Endodermal cell (in vitro differentiated cells): ENCODE results near the gene BRD7. TPM values are rescaled to one million over a fixed set of nuclear protein-coding genes. Genes with fewer than 3 reads are reported as not detected.

ENCODE experiments used
- DNase-seq: peaks from one replicate; pipeline ENCODE4 v3.0.0-alpha.2; 2017
- H3K27ac ChIP-seq: 2 replicates; pipeline ENCODE4 v1.5.1; 2013; ENCODE audit warnings: mild to moderate bottlenecking, low read depth, low read length, moderate library complexity
- H3K27me3 ChIP-seq: 2 replicates; pipeline ENCODE4 v1.6.1; 2013; ENCODE audit warnings: mild to moderate bottlenecking, low read length, moderate library complexity; ENCODE audit not compliant: insufficient read depth, control insufficient read depth, poor library complexity, severe bottlenecking
- H3K36me3 ChIP-seq: 2 replicates; pipeline ENCODE4 v1.7.0; 2013; ENCODE audit warnings: mild to moderate bottlenecking, low read length, moderate library complexity; ENCODE audit not compliant: control insufficient read depth, insufficient read depth
- H3K4me1 ChIP-seq: one replicate; pipeline ENCODE4 v1.7.0; 2013; ENCODE audit warnings: low read length; ENCODE audit not compliant: control insufficient read depth, insufficient read depth
- H3K4me3 ChIP-seq: 2 replicates; pipeline ENCODE4 v1.5.1; 2013; ENCODE audit warnings: mild to moderate bottlenecking, low read length, moderate library complexity
- H3K9ac ChIP-seq: 2 replicates; pipeline ENCODE4 v1.6.1; 2013; ENCODE audit warnings: mild to moderate bottlenecking, low read length, moderate library complexity; ENCODE audit not compliant: poor library complexity, severe bottlenecking; ENCODE audit errors: extremely low read depth
- H3K9me3 ChIP-seq: 2 replicates; pipeline ENCODE4 v1.6.1; 2013; ENCODE audit warnings: mild to moderate bottlenecking, low read length, moderate library complexity; ENCODE audit not compliant: control insufficient read depth
- H3K27ac Mint-ChIP-seq: 2 replicates; pipeline ENCODE4 v1.8.0; 2020; ENCODE audit warnings: mixed read lengths
- H3K27me3 Mint-ChIP-seq: 2 replicates; pipeline ENCODE4 v1.8.0; 2021; ENCODE audit warnings: mild to moderate bottlenecking, mixed read lengths; ENCODE audit not compliant: insufficient read depth
- H3K36me3 Mint-ChIP-seq: 2 replicates; pipeline ENCODE4 v1.8.0; 2020; ENCODE audit warnings: low read depth, mixed read lengths
- H3K4me1 Mint-ChIP-seq: 2 replicates; pipeline ENCODE4 v1.8.0; 2020; ENCODE audit warnings: mixed read lengths
- H3K4me3 Mint-ChIP-seq: 2 replicates; pipeline ENCODE4 v1.8.0; 2020; ENCODE audit warnings: mild to moderate bottlenecking, moderate library complexity, mixed read lengths
- H3K9me3 Mint-ChIP-seq: 2 replicates; pipeline ENCODE4 v1.8.0; 2020; ENCODE audit warnings: mild to moderate bottlenecking, mixed read lengths
- WGBS, 2 experiments: methylation state at CpG; one replicate each; pipeline versions ENCODE4 v1.1.5 to v1.1.7; 2013; ENCODE audit warnings: missing lambda C conversion rate in 2 of 2, mixed read lengths in 1 of 2; ENCODE audit not compliant: insufficient coverage in 1 of 2, insufficient read length in 1 of 2; 5-methylcytosine and 5-hydroxymethylcytosine counted together
- total RNA-seq, 2 donors: library from RNA; stranded (reverse); fragmentation: NEBNext Ultra II Directional in 1 of 2; extraction: Animal tissue kit (Norgen Biotek cat#: 25700) in 1 of 2; gene quantifications; 2 replicates in 1 of 2; 3 replicates in 1 of 2; pipeline ENCODE4 v1.2.1, GENCODE V29; 2021
- TF ChIP-seq, protein P1 (sequence below): fragments of 200-600 bp; sonication (generic); conservative IDR thresholded peaks from 2 replicates; pipeline ENCODE4 v1.5.0; 2021; ENCODE audit warnings: antibody characterized with exemption, mild to moderate bottlenecking

Gene BRD7
- total RNA-seq, 2 donors from 2014 or later = 125 to 163 TPM

DNA sequence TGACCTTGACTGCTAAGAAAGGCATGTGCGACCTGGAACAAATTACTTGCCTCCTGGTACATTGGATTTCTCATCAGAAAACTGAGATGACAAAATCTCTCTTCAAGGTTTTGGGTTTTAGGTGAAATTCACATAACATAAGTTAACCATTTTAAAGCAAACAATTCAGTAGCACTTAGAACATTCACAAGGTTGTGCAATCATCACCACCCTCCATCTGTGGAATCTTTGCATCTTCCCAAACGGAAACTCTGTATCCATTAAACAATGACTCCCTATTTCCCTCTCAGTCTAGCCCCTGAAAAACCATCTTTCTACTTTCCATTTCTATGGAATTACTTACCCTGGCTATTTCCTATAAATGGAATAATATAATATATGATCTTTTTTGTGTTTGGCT, 42.2 kb upstream of the BRD7 start:
- 95% methylated on average over 2 of the region's 2 CpGs; no CpG with 5 or more reads in 1 of the 2 experiments for WGBS, 2 experiments
- TF ChIP-seq, protein P1, sequence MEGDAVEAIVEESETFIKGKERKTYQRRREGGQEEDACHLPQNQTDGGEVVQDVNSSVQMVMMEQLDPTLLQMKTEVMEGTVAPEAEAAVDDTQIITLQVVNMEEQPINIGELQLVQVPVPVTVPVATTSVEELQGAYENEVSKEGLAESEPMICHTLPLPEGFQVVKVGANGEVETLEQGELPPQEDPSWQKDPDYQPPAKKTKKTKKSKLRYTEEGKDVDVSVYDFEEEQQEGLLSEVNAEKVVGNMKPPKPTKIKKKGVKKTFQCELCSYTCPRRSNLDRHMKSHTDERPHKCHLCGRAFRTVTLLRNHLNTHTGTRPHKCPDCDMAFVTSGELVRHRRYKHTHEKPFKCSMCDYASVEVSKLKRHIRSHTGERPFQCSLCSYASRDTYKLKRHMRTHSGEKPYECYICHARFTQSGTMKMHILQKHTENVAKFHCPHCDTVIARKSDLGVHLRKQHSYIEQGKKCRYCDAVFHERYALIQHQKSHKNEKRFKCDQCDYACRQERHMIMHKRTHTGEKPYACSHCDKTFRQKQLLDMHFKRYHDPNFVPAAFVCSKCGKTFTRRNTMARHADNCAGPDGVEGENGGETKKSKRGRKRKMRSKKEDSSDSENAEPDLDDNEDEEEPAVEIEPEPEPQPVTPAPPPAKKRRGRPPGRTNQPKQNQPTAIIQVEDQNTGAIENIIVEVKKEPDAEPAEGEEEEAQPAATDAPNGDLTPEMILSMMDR = no peak
- Mint-ChIP-seq H3K4me1 (peaks cover 6% of the 10 kb centered on the region), H3K36me3 (no peaks in the 10 kb centered on the region), H3K9me3 (peaks cover 11% of the 10 kb centered on the region), H3K4me3 (no peak overlapping the region), H3K27ac (no peak overlapping the region), H3K27me3 (no peaks in the 10 kb centered on the region)
- Histone ChIP-seq H3K9ac (no peak overlapping the region), H3K27ac (no peak overlapping the region), H3K9me3 (peaks cover 18% of the 10 kb centered on the region), H3K4me1 (no peaks in the 10 kb centered on the region), H3K36me3 (no peaks in the 10 kb centered on the region), H3K27me3 (no peaks in the 10 kb centered on the region), H3K4me3 (no peak overlapping the region)
- no peak for DNase-seq

DNA sequence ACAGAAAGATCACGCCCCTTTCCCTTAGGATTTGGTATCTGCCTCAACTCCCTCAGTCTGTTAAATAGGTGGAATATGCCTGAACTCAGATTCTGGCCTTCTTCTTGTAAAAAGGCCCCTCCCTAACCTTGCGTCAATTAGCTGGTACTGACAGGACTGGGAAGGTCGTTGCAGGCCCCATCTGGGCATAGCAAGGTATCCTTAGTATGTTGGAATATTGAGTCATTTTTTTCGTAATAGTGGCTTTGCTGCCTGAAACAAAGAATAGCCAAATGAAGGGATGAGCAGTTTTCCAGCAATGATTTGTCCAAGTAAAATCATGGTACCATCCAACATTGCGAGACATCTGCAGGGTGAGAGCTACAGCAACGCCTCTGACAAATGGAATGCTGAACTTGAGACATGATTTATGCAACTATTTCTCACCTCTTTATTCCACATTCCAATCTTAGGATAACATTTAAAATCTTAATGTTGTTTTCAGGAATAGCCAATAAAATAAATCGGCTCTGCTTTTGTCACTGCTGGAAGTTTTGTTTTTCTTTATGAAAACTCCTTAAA, 39.3 kb upstream of the BRD7 start:
- no peaks in the 10 kb centered on the region for H3K27me3 ChIP-seq

DNA sequence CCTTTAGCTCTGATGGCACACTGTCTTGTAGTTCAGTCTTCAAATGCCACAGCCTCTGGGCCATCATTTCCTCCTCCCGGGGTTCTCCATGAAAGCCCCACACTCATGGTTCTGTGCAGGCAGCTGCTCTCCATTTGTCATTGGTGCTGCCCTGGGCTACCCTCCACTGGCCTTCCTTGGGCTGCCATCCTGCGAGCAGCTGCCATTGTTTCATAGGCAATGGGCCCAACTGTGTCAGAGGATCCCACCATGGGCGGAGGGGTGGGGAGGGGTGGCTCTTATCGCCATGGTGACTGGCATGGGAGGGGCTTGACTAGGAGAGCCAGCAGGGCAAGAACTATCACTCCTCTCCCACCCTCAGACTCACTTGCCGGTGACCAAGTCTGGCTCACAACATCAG, 38.6 kb upstream of the BRD7 start:
- no peaks in the 10 kb centered on the region for H3K4me1 ChIP-seq
- 88 to 100% methylated on average over 1 to 5 of the region's 5 CpGs for WGBS, 2 experiments
- H3K9me3 ChIP-seq = peaks cover 8% of the 10 kb centered on the region
- Mint-ChIP-seq H3K4me1 (peaks cover 6% of the 10 kb centered on the region), H3K4me3 (no peak overlapping the region), H3K9me3 (peaks cover 6% of the 10 kb centered on the region), H3K27ac (no peak overlapping the region), H3K27me3 (no peaks in the 10 kb centered on the region), H3K36me3 (no peaks in the 10 kb centered on the region)
- TF ChIP-seq, protein P1 = no peak
- no peak overlapping the region for H3K9ac ChIP-seq
- H3K27me3 ChIP-seq = no peaks in the 10 kb centered on the region
- H3K4me3 ChIP-seq = no peak overlapping the region
- no peaks in the 10 kb centered on the region for H3K36me3 ChIP-seq
- DNase-seq = peak; percentile 81
- no peak overlapping the region for H3K27ac ChIP-seq

More for the DNA sequence above, 39.3 kb upstream of the BRD7 start:
- Histone ChIP-seq H3K4me3 (no peak overlapping the region), H3K4me1 (no peaks in the 10 kb centered on the region), H3K36me3 (no peaks in the 10 kb centered on the region), H3K27ac (no peak overlapping the region), H3K9ac (no peak overlapping the region), H3K9me3 (peaks cover 9% of the 10 kb centered on the region)
- Mint-ChIP-seq H3K27me3 (no peaks in the 10 kb centered on the region), H3K9me3 (peaks cover 8% of the 10 kb centered on the region), H3K4me1 (peaks cover 6% of the 10 kb centered on the region), H3K36me3 (no peaks in the 10 kb centered on the region), H3K4me3 (no peak overlapping the region), H3K27ac (no peak overlapping the region)
- TF ChIP-seq, protein P1 = no peak
- no peak for DNase-seq
- 85 to 88% methylated on average over 5 to 7 of the region's 7 CpGs for WGBS, 2 experiments
